GM08714 (cell line): ENCODE data around the gene UGGT1.

Experiments
- H3K4me3 ChIP-seq: fragments of 200-500 bp; sonication (Bioruptor generic); 2 replicates; pipeline ENCODE4 v1.5.1; 2014; ENCODE audit warnings: mild to moderate bottlenecking, low read length, inconsistent platforms
- ZNF274 ChIP-seq: IDR thresholded peaks from 2 replicates; pipeline ENCODE4 v1.6.1; 2012; ENCODE audit warnings: mild to moderate bottlenecking, low read depth, low read length

Gene UGGT1

GRCh38 chr2:128091726-128092080 lies 703 bp downstream of the UGGT1 start:
- TF ChIP-seq ZNF274, result no peak
- H3K4me3 ChIP-seq, result peak overlapping the region; percentile 89

- peak overlapping the region; percentile 89 for H3K4me3 ChIP-seq
- no peak for TF ChIP-seq ZNF274
Measured at GRCh38 chr2:128092656-128093055, 1.7 kb downstream of the UGGT1 start.

GRCh38 chr2:128093762-128094161 lies 2.8 kb downstream of the UGGT1 start:
- no peak overlapping the region for H3K4me3 ChIP-seq
- TF ChIP-seq ZNF274, result no peak

GRCh38 chr2:128095201-128095600 lies 4.2 kb downstream of the UGGT1 start:
- no peak overlapping the region for H3K4me3 ChIP-seq
- no peak for TF ChIP-seq ZNF274

GRCh38 chr2:128103407-128103806 lies 12.4 kb downstream of the UGGT1 start:
- no peak overlapping the region for H3K4me3 ChIP-seq
- TF ChIP-seq ZNF274, result no peak

- H3K4me3 ChIP-seq, result no peak overlapping the region
- no peak for TF ChIP-seq ZNF274
Measured at GRCh38 chr2:128105072-128105471, 14.1 kb downstream of the UGGT1 start.

GRCh38 chr2:128108166-128108565 lies 17.2 kb downstream of the UGGT1 start:
- no peak for TF ChIP-seq ZNF274
- H3K4me3 ChIP-seq, result no peak overlapping the region

- TF ChIP-seq ZNF274, result no peak
- H3K4me3 ChIP-seq, result no peak overlapping the region
Measured at GRCh38 chr2:128109243-128109642, 18.2 kb downstream of the UGGT1 start.

- no peak overlapping the region for H3K4me3 ChIP-seq
- TF ChIP-seq ZNF274, result no peak
Measured at GRCh38 chr2:128115921-128116623, 25.1 kb downstream of the UGGT1 start.

- no peak overlapping the region for H3K4me3 ChIP-seq
- TF ChIP-seq ZNF274, result no peak
Measured at GRCh38 chr2:128134573-128134972, 43.6 kb downstream of the UGGT1 start.

GRCh38 chr2:128137094-128137616 lies 46.2 kb downstream of the UGGT1 start:
- H3K4me3 ChIP-seq, result no peak overlapping the region
- no peak for TF ChIP-seq ZNF274

GRCh38 chr2:128139624-128140023 lies 48.6 kb downstream of the UGGT1 start:
- H3K4me3 ChIP-seq, result no peak overlapping the region
- TF ChIP-seq ZNF274, result no peak

- TF ChIP-seq ZNF274, result no peak
Measured at GRCh38 chr2:128145651-128146050, 54.7 kb downstream of the UGGT1 start.

GRCh38 chr2:128153786-128154185 lies 62.8 kb downstream of the UGGT1 start:
- H3K4me3 ChIP-seq, result no peak overlapping the region
- TF ChIP-seq ZNF274, result no peak

More at GRCh38 chr2:128145651-128146050, 54.7 kb downstream of the UGGT1 start:
- no peak overlapping the region for H3K4me3 ChIP-seq

GRCh38 chr2:128154225-128154624 lies 63.2 kb downstream of the UGGT1 start:
- TF ChIP-seq ZNF274, result no peak
- H3K4me3 ChIP-seq, result no peak overlapping the region

- H3K4me3 ChIP-seq, result no peak overlapping the region
- no peak for TF ChIP-seq ZNF274
Measured at GRCh38 chr2:128155970-128156369, 65.0 kb downstream of the UGGT1 start.
